Jurkat, Clone E6-1 (cell line): ENCODE measurements around the gene RMRP.
"Not testable (repeated sequence)": the region's sequence is repeated elsewhere in the genome, so short reads cannot be mapped to it uniquely, and the experiment has no call there.

Experiments
- DNase-seq: peaks from one replicate; pipeline ENCODE4 v3.0.0-alpha.2; 2011; ENCODE audit warnings: low read depth, low spot score
- H3K4me3 ChIP-seq: 2 replicates; pipeline ENCODE4 v1.5.1; 2011; ENCODE audit warnings: mild to moderate bottlenecking, low read length, control low read depth, moderate library complexity

Gene RMRP

GRCh38 chr9:35651956-35652828, 5.6 kb downstream of the RMRP start:
- no peak overlapping the region for H3K4me3 ChIP-seq
- DNase-seq, result no peak

GRCh38 chr9:35650341-35651158, 7.3 kb downstream of the RMRP start, which contains the start of gene SIT1:
SIT1 (minus strand) TSS chr9:35650931; CDS start chr9:35650853, 78 bp downstream.
- peak; percentile 75 for DNase-seq
- H3K4me3 ChIP-seq, result peak within 1 kb of the TSS; percentile 93

- H3K4me3 ChIP-seq, result peak overlapping the region; percentile 93
- DNase-seq, result peak; percentile 75
Measured at GRCh38 chr9:35649431-35650340, 8.1 kb downstream of the RMRP start.

- peak; percentile 95 for DNase-seq
- H3K4me3 ChIP-seq, result peak overlapping the region; percentile 75
Measured at GRCh38 chr9:35646533-35647265, 11.1 kb downstream of the RMRP start.

- peak; percentile 64 for DNase-seq
- H3K4me3 ChIP-seq, result peak overlapping the region; percentile 75
Measured at GRCh38 chr9:35646153-35646532, 11.7 kb downstream of the RMRP start.

GRCh38 chr9:35645736-35646135, 12.1 kb downstream of the RMRP start:
- H3K4me3 ChIP-seq, result peak overlapping the region; percentile 75

GRCh38 chr9:35643046-35643445, 14.8 kb downstream of the RMRP start:
- DNase-seq, result no peak

More at GRCh38 chr9:35645736-35646135, 12.1 kb downstream of the RMRP start:
- not testable (repeated sequence) for DNase-seq

GRCh38 chr9:35641478-35641877, 16.3 kb downstream of the RMRP start:
- not testable (repeated sequence) for H3K4me3 ChIP-seq, DNase-seq

More at GRCh38 chr9:35643046-35643445, 14.8 kb downstream of the RMRP start:
- H3K4me3 ChIP-seq, result no peak overlapping the region

- not testable (repeated sequence) for DNase-seq, H3K4me3 ChIP-seq
Measured at GRCh38 chr9:35640431-35640830, 17.4 kb downstream of the RMRP start.

GRCh38 chr9:35639631-35640030, 18.2 kb downstream of the RMRP start:
- DNase-seq, result no peak
- no peak overlapping the region for H3K4me3 ChIP-seq

GRCh38 chr9:35639225-35639624, 18.6 kb downstream of the RMRP start:
- H3K4me3 ChIP-seq, DNase-seq: not testable (repeated sequence)

- not testable (repeated sequence) for DNase-seq, H3K4me3 ChIP-seq
Measured at GRCh38 chr9:35638751-35639150, 19.1 kb downstream of the RMRP start.

GRCh38 chr9:35637427-35637955, 20.3 kb downstream of the RMRP start:
- not testable (repeated sequence) for DNase-seq, H3K4me3 ChIP-seq

- not testable (repeated sequence) for H3K4me3 ChIP-seq, DNase-seq
Measured at GRCh38 chr9:35636877-35637246, 21.0 kb downstream of the RMRP start.

GRCh38 chr9:35636135-35636876, 21.5 kb downstream of the RMRP start:
- no peak overlapping the region for H3K4me3 ChIP-seq
- DNase-seq, result no peak

- DNase-seq, result no peak
- H3K4me3 ChIP-seq, result no peak overlapping the region
Measured at GRCh38 chr9:35635730-35636129, 22.1 kb downstream of the RMRP start.

- no peak overlapping the region for H3K4me3 ChIP-seq
- DNase-seq, result no peak
Measured at GRCh38 chr9:35629597-35629996, 28.2 kb downstream of the RMRP start.
